SK-N-SH treated with all-trans-retinoic acid at 6 μM for 48 hours (cell line): ENCODE measurements around the gene SH3RF1.

Source experiments
- ATAC-seq: fragments of 200-7000 bp; cut with Tn5 transposase; 3 replicates; pipeline ENCODE4 v1.9.1; 2020; ENCODE audit warnings: mild to moderate bottlenecking, moderate library complexity
- ARNTL ChIP-seq: fragments of 450-650 bp; formaldehyde crosslinking; IDR thresholded peaks from 2 replicates; pipeline ENCODE4 v1.5.0; 2020; ENCODE audit warnings: low read depth, mild to moderate bottlenecking, moderate library complexity, borderline replicate concordance
- BACH2 ChIP-seq: fragments of 250-450 bp; sonication (Bioruptor Pico); IDR thresholded peaks from 2 replicates; pipeline ENCODE4 v1.9.0; 2021; ENCODE audit warnings: mild to moderate bottlenecking, borderline replicate concordance
- CSDC2 ChIP-seq: fragments of 250-450 bp; sonication (Bioruptor Pico); IDR thresholded peaks from 2 replicates; pipeline ENCODE4 v1.5.0; 2020; ENCODE audit warnings: mild to moderate bottlenecking, moderate library complexity
- ESRRG ChIP-seq: fragments of 250-450 bp; sonication (Bioruptor Pico); IDR thresholded peaks from 2 replicates; pipeline ENCODE4 v1.6.1; 2021; ENCODE audit warnings: mild to moderate bottlenecking
- GLIS3 ChIP-seq: fragments of 250-450 bp; sonication (Bioruptor Pico); IDR thresholded peaks from 2 replicates; pipeline ENCODE4 v1.5.0; 2020; ENCODE audit warnings: mild to moderate bottlenecking, moderate library complexity
- ISL1 ChIP-seq: fragments of 250-450 bp; sonication (Bioruptor Pico); IDR thresholded peaks from 2 replicates; pipeline ENCODE4 v2.1.2; 2022; ENCODE audit warnings: mild to moderate bottlenecking, moderate library complexity
- OSR1 ChIP-seq: fragments of 250-450 bp; sonication (Bioruptor Pico); IDR thresholded peaks from 2 replicates; pipeline ENCODE4 v1.8.0; 2022; ENCODE audit warnings: moderate library complexity, mild to moderate bottlenecking, inconsistent platforms
- PPARA ChIP-seq: fragments of 250-450 bp; sonication (Bioruptor Pico); IDR thresholded peaks from 2 replicates; pipeline ENCODE4 v1.5.0; 2020; ENCODE audit warnings: mild to moderate bottlenecking, borderline replicate concordance
- RARB ChIP-seq: fragments of 250-450 bp; sonication (Bioruptor Pico); IDR thresholded peaks from 2 replicates; pipeline ENCODE4 v1.8.0; 2021; ENCODE audit warnings: mild to moderate bottlenecking, moderate library complexity
- SNAI2 ChIP-seq: fragments of 250-450 bp; sonication (Bioruptor Pico); IDR thresholded peaks from 2 replicates; pipeline ENCODE4 v1.5.0; 2020; ENCODE audit warnings: mild to moderate bottlenecking, moderate library complexity
- TCF4 ChIP-seq: fragments of 250-450 bp; sonication (Bioruptor Pico); IDR thresholded peaks from 2 replicates; pipeline ENCODE4 v1.8.0; 2021; ENCODE audit warnings: mild to moderate bottlenecking, moderate library complexity, borderline replicate concordance
- TOX ChIP-seq: fragments of 250-450 bp; sonication (Bioruptor Pico); IDR thresholded peaks from 2 replicates; pipeline ENCODE4 v1.8.0; 2021; ENCODE audit warnings: mild to moderate bottlenecking, moderate library complexity, borderline replicate concordance
- ZC3H10 ChIP-seq: fragments of 250-450 bp; sonication (Bioruptor Pico); IDR thresholded peaks from 2 replicates; pipeline ENCODE4 v1.5.1; 2021; ENCODE audit warnings: mild to moderate bottlenecking, moderate library complexity
- ZFP3 ChIP-seq: fragments of 250-450 bp; sonication (Bioruptor Pico); IDR thresholded peaks from 2 replicates; pipeline ENCODE4 v1.5.0; 2020; ENCODE audit warnings: mild to moderate bottlenecking, moderate library complexity
- ZNF70 ChIP-seq: fragments of 450-650 bp; formaldehyde crosslinking; IDR thresholded peaks from 2 replicates; pipeline ENCODE4 v1.5.0; 2020; ENCODE audit warnings: mild to moderate bottlenecking, moderate library complexity
- ZNF8 ChIP-seq: fragments of 450-650 bp; formaldehyde crosslinking; IDR thresholded peaks from 2 replicates; pipeline ENCODE4 v1.5.0; 2020; ENCODE audit warnings: mild to moderate bottlenecking, moderate library complexity
- TF ChIP-seq, protein P1 (sequence below): fragments of 250-450 bp; sonication (Bioruptor Pico); IDR thresholded peaks from 2 replicates; pipeline ENCODE4 v1.8.0; 2021; ENCODE audit warnings: low read depth, mild to moderate bottlenecking, moderate library complexity, borderline replicate concordance
- TF ChIP-seq, protein P2 (sequence below): fragments of 250-450 bp; sonication (Bioruptor Pico); IDR thresholded peaks from 2 replicates; pipeline ENCODE4 v1.5.1; 2020; ENCODE audit warnings: low read depth, mild to moderate bottlenecking, moderate library complexity
- TF ChIP-seq, protein P3 (sequence below): fragments of 250-450 bp; sonication (Bioruptor Pico); IDR thresholded peaks from 2 replicates; pipeline ENCODE4 v1.8.0; 2020; ENCODE audit warnings: mild to moderate bottlenecking, moderate library complexity, borderline replicate concordance
- TF ChIP-seq, protein P4 (sequence below): fragments of 250-450 bp; sonication (Bioruptor Pico); IDR thresholded peaks from 2 replicates; pipeline ENCODE4 v1.5.0; 2020; ENCODE audit warnings: mild to moderate bottlenecking, moderate library complexity

SH3RF1 gene

DNA sequence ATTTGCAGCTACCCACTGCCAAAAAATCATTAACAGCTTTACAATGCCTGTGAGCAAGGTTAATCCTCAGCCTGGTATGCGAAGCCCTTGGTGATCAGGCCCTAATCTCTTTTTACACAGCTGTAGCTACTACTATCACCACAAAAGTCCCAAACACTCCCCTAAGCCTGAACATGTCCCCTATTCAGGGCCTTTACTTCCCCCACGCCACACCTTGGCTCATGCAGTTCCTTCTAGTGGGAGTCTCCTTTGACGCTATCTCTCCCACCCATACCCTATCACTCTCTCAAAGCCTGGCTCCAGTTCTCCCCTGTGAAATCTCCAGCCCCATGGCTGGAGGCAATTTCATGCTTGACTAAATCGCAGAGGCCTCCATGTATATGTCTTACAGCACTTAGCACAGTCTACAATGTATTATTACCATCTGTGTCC, 170.1 kb downstream of the SH3RF1 start:
- TF ChIP-seq, protein P1, sequence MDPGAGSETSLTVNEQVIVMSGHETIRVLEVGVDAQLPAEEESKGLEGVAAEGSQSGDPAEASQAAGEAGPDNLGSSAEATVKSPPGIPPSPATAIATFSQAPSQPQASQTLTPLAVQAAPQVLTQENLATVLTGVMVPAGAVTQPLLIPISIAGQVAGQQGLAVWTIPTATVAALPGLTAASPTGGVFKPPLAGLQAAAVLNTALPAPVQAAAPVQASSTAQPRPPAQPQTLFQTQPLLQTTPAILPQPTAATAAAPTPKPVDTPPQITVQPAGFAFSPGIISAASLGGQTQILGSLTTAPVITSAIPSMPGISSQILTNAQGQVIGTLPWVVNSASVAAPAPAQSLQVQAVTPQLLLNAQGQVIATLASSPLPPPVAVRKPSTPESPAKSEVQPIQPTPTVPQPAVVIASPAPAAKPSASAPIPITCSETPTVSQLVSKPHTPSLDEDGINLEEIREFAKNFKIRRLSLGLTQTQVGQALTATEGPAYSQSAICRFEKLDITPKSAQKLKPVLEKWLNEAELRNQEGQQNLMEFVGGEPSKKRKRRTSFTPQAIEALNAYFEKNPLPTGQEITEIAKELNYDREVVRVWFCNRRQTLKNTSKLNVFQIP (CRISPR knock-in tag): no peak
- no peak for TF ChIP-seq ESRRG
- no peak for TF ChIP-seq TOX
- no peak for TF ChIP-seq ZC3H10 (CRISPR knock-in tag)
- no peak for TF ChIP-seq CSDC2
- TF ChIP-seq BACH2: no peak
- TF ChIP-seq SNAI2 (CRISPR knock-in tag): no peak
- no peak for ATAC-seq

DNA sequence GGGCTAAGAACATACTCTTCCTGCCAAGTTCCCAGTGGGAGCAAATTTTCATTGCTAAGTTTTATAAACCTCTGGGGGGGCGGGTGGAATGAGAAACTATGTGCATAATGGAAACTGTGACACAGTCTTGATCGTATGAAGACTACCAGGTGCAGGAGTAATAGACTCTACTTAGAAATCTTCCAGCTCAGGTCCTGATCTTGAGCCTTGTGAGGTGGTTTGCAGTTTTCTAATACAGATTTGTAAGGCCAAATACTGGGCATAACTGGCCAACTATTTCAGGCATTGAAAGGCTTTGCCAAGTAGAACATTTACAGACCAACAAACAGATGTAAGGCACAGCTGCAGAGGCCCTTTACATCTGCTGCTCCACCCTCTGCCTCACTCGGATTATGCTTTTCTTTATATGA, 171.0 kb downstream of the SH3RF1 start:
- TF ChIP-seq SNAI2 (CRISPR knock-in tag) (no peak), BACH2 (no peak), ISL1 (CRISPR knock-in tag) (no peak), ZNF70 (no peak), ARNTL (CRISPR knock-in tag) (no peak), RARB (CRISPR knock-in tag) (no peak)
- peak; percentile 9; the same call in 2 of the 3 replicates for ATAC-seq

DNA sequence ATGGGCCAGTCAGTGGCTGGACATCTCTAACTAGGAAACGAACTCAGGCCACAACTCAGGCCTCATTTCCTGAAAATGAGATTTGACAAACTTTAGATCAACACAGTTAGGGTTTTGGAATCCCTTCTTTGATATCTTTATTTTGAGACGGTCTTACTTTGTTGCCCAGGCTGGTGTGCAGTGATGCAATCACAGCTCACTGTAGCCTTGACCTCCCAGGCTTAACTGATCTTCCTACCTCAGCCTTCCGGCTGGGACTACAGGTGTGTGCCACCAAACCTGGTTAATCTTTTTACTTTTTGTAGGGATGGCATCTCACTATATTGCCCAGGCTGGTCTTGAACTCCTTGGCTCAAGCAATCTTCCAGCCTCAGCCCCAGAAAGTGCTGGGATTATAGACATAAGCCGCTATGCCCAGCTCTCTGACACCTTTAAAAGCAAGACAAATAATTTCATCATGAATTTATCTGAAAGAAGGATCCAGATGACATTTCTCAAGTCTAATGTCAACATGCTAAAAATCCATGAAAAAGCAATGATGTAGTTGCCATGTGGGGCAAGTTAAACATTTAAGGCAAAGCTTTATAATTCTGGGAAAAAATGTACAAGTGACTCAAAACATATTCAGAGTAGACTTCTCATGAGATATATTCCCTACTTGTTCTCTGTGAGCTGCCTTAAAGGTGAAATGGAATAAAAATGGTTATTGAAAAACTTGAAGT, 171.6 kb downstream of the SH3RF1 start:
- ATAC-seq: no peak
- TF ChIP-seq ZFP3 (CRISPR knock-in tag): no peak
- TF ChIP-seq, protein P2, sequence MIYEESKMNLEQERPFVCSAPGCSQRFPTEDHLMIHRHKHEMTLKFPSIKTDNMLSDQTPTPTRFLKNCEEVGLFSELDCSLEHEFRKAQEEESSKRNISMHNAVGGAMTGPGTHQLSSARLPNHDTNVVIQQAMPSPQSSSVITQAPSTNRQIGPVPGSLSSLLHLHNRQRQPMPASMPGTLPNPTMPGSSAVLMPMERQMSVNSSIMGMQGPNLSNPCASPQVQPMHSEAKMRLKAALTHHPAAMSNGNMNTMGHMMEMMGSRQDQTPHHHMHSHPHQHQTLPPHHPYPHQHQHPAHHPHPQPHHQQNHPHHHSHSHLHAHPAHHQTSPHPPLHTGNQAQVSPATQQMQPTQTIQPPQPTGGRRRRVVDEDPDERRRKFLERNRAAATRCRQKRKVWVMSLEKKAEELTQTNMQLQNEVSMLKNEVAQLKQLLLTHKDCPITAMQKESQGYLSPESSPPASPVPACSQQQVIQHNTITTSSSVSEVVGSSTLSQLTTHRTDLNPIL (CRISPR knock-in tag): no peak
- TF ChIP-seq, protein P3, sequence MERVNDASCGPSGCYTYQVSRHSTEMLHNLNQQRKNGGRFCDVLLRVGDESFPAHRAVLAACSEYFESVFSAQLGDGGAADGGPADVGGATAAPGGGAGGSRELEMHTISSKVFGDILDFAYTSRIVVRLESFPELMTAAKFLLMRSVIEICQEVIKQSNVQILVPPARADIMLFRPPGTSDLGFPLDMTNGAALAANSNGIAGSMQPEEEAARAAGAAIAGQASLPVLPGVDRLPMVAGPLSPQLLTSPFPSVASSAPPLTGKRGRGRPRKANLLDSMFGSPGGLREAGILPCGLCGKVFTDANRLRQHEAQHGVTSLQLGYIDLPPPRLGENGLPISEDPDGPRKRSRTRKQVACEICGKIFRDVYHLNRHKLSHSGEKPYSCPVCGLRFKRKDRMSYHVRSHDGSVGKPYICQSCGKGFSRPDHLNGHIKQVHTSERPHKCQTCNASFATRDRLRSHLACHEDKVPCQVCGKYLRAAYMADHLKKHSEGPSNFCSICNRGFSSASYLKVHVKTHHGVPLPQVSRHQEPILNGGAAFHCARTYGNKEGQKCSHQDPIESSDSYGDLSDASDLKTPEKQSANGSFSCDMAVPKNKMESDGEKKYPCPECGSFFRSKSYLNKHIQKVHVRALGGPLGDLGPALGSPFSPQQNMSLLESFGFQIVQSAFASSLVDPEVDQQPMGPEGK (CRISPR knock-in tag): no peak
- no peak for TF ChIP-seq ZNF8 (CRISPR knock-in tag)
- TF ChIP-seq ZC3H10 (CRISPR knock-in tag): no peak
- TF ChIP-seq, protein P1 (CRISPR knock-in tag): no peak
- TF ChIP-seq GLIS3 (CRISPR knock-in tag): no peak
- no peak for TF ChIP-seq TOX
- TF ChIP-seq PPARA (CRISPR knock-in tag): no peak
- no peak for TF ChIP-seq OSR1 (CRISPR knock-in tag)
- TF ChIP-seq TCF4 (CRISPR knock-in tag): no peak
- no peak for TF ChIP-seq SNAI2 (CRISPR knock-in tag)
- TF ChIP-seq, protein P4, sequence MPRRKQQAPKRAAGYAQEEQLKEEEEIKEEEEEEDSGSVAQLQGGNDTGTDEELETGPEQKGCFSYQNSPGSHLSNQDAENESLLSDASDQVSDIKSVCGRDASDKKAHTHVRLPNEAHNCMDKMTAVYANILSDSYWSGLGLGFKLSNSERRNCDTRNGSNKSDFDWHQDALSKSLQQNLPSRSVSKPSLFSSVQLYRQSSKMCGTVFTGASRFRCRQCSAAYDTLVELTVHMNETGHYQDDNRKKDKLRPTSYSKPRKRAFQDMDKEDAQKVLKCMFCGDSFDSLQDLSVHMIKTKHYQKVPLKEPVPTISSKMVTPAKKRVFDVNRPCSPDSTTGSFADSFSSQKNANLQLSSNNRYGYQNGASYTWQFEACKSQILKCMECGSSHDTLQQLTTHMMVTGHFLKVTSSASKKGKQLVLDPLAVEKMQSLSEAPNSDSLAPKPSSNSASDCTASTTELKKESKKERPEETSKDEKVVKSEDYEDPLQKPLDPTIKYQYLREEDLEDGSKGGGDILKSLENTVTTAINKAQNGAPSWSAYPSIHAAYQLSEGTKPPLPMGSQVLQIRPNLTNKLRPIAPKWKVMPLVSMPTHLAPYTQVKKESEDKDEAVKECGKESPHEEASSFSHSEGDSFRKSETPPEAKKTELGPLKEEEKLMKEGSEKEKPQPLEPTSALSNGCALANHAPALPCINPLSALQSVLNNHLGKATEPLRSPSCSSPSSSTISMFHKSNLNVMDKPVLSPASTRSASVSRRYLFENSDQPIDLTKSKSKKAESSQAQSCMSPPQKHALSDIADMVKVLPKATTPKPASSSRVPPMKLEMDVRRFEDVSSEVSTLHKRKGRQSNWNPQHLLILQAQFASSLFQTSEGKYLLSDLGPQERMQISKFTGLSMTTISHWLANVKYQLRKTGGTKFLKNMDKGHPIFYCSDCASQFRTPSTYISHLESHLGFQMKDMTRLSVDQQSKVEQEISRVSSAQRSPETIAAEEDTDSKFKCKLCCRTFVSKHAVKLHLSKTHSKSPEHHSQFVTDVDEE (CRISPR knock-in tag): no peak
